SK-N-SH treated with all-trans-retinoic acid at 6 μM for 48 hours (cell line): ENCODE data around the gene FARS2.

Experiments
- BACH2 ChIP-seq: fragments of 250-450 bp; sonication (Bioruptor Pico); IDR thresholded peaks from 2 replicates; pipeline ENCODE4 v1.9.0; 2021; ENCODE audit warnings: mild to moderate bottlenecking, borderline replicate concordance
- CSRNP3 ChIP-seq: fragments of 250-450 bp; sonication (Bioruptor Pico); IDR thresholded peaks from 2 replicates; pipeline ENCODE4 v1.5.1; 2021; ENCODE audit warnings: mild to moderate bottlenecking, moderate library complexity
- ESRRG ChIP-seq: fragments of 250-450 bp; sonication (Bioruptor Pico); IDR thresholded peaks from 2 replicates; pipeline ENCODE4 v1.6.1; 2021; ENCODE audit warnings: mild to moderate bottlenecking
- OSR1 ChIP-seq: fragments of 250-450 bp; sonication (Bioruptor Pico); IDR thresholded peaks from 2 replicates; pipeline ENCODE4 v1.8.0; 2022; ENCODE audit warnings: moderate library complexity, mild to moderate bottlenecking, inconsistent platforms
- PATZ1 ChIP-seq: fragments of 250-450 bp; sonication (Bioruptor Pico); IDR thresholded peaks from 2 replicates; pipeline ENCODE4 v1.8.0; 2020; ENCODE audit warnings: mild to moderate bottlenecking, moderate library complexity, borderline replicate concordance
- POU6F1 ChIP-seq: fragments of 250-450 bp; sonication (Bioruptor Pico); IDR thresholded peaks from 2 replicates; pipeline ENCODE4 v1.8.0; 2021; ENCODE audit warnings: low read depth, mild to moderate bottlenecking, moderate library complexity, borderline replicate concordance
- ZC3H10 ChIP-seq: fragments of 250-450 bp; sonication (Bioruptor Pico); IDR thresholded peaks from 2 replicates; pipeline ENCODE4 v1.5.1; 2021; ENCODE audit warnings: mild to moderate bottlenecking, moderate library complexity
- ZNF8 ChIP-seq: fragments of 450-650 bp; formaldehyde crosslinking; IDR thresholded peaks from 2 replicates; pipeline ENCODE4 v1.5.0; 2020; ENCODE audit warnings: mild to moderate bottlenecking, moderate library complexity

- TF ChIP-seq ZC3H10 (CRISPR knock-in tag), result no peak
- TF ChIP-seq CSRNP3 (CRISPR knock-in tag), result no peak
- TF ChIP-seq PATZ1 (CRISPR knock-in tag), result no peak
- TF ChIP-seq OSR1 (CRISPR knock-in tag), result no peak
- TF ChIP-seq POU6F1 (CRISPR knock-in tag), result no peak
- TF ChIP-seq BACH2, result no peak
- no peak for TF ChIP-seq ESRRG (CRISPR knock-in tag)
- no peak for TF ChIP-seq ZNF8
Measured at GRCh38 chr6:5411414-5411813, 150.1 kb downstream of the FARS2 start.
